WTC11 (cell line): ENCODE data around the gene RNF44. TPM values are rescaled to one million over a fixed set of nuclear protein-coding genes. Genes with fewer than 3 reads are reported as not detected.
A peak's percentile ranks its signal among the peaks of the same experiment; 100 is the strongest.

Experiments
- ATAC-seq: fragments of 200-7000 bp; cut with Tn5 transposase; 2 replicates; pipeline ENCODE4 v1.10.0; 2021; ENCODE audit warnings: mild to moderate bottlenecking, moderate library complexity
- CTCF ChIA-PET: fragments of 300-600 bp; sonication (Branson Sonifier 250); formaldehyde crosslinking; loops from one replicate; lab custom pipeline; 2021; ENCODE audit warnings: antibody characterized with exemption; lab: Charles Lee
- POLR2A ChIA-PET: fragments of 350-600 bp; sonication (Branson Sonifier 250); formaldehyde crosslinking; loops from one replicate; lab custom pipeline; 2021; ENCODE audit warnings: antibody characterized with exemption; lab: Charles Lee
- DNase-seq: peaks from one replicate; pipeline ENCODE4 v3.0.0; 2021; ENCODE audit warnings: low spot score
- H3K27ac Mint-ChIP-seq: 2 replicates; pipeline ENCODE4 v1.8.0; 2021; ENCODE audit warnings: mixed read lengths
- H3K27me3 Mint-ChIP-seq: 2 replicates; pipeline ENCODE4 v1.8.0; 2021; ENCODE audit warnings: low read depth, mild to moderate bottlenecking, moderate library complexity, mixed read lengths
- H3K36me3 Mint-ChIP-seq: 2 replicates; pipeline ENCODE4 v1.8.0; 2021; ENCODE audit warnings: mixed read lengths
- H3K4me1 Mint-ChIP-seq: 2 replicates; pipeline ENCODE4 v1.8.0; 2022; ENCODE audit warnings: mixed read lengths
- H3K4me3 Mint-ChIP-seq: 2 replicates; pipeline ENCODE4 v1.8.0; 2021; ENCODE audit warnings: mild to moderate bottlenecking, moderate library complexity, mixed read lengths
- H3K9me3 Mint-ChIP-seq: 2 replicates; pipeline ENCODE4 v1.8.0; 2021; ENCODE audit warnings: mixed read lengths
- ELF4 ChIP-seq: sonication (generic); formaldehyde crosslinking; IDR thresholded peaks from 2 replicates; pipeline ENCODE4 v1.8.1; 2022; ENCODE audit warnings: low read depth, mild to moderate bottlenecking, moderate library complexity, missing genetic modification reagents
- FOXP1 ChIP-seq: sonication (generic); formaldehyde crosslinking; IDR thresholded peaks from 2 replicates; pipeline ENCODE4 v1.8.0; 2022; ENCODE audit warnings: missing genetic modification reagents, mild to moderate bottlenecking, moderate library complexity, borderline replicate concordance
- SOX15 ChIP-seq: fragments of 250-450 bp; sonication (Bioruptor Pico); IDR thresholded peaks from 2 replicates; pipeline ENCODE4 v1.9.0; 2021; ENCODE audit warnings: mild to moderate bottlenecking
- SP1 ChIP-seq: sonication (generic); formaldehyde crosslinking; conservative IDR thresholded peaks from 2 replicates; pipeline ENCODE4 v1.8.1; 2022; ENCODE audit warnings: missing genetic modification reagents
- TCF7 ChIP-seq: sonication (generic); formaldehyde crosslinking; IDR thresholded peaks from 2 replicates; pipeline ENCODE4 v1.8.0; 2022; ENCODE audit warnings: mild to moderate bottlenecking, low read depth, missing genetic modification reagents, moderate library complexity
- ZNF121 ChIP-seq: sonication (generic); formaldehyde crosslinking; IDR thresholded peaks from 2 replicates; pipeline ENCODE4 v1.8.0; 2023; ENCODE audit warnings: missing genetic modification reagents
- ZNF219 ChIP-seq: sonication (generic); formaldehyde crosslinking; IDR thresholded peaks from 2 replicates; pipeline ENCODE4 v1.8.0; 2023; ENCODE audit warnings: missing genetic modification reagents, mild to moderate bottlenecking, borderline replicate concordance
- total RNA-seq: library from RNA; stranded (reverse); gene quantifications from 3 replicates; pipeline ENCODE4 v1.2.3, GENCODE V29; 2021
- TF ChIP-seq, protein P1 (sequence below): sonication (generic); formaldehyde crosslinking; conservative IDR thresholded peaks from 2 replicates; pipeline ENCODE4 v1.8.1; 2023; ENCODE audit warnings: mild to moderate bottlenecking, low read depth, missing genetic modification reagents, moderate library complexity
- TF ChIP-seq, protein P2 (sequence below): sonication (generic); formaldehyde crosslinking; IDR thresholded peaks from 2 replicates; pipeline ENCODE4 v1.8.0; 2022; ENCODE audit warnings: mild to moderate bottlenecking, missing genetic modification reagents
- TF ChIP-seq, protein P3 (sequence below): sonication (generic); formaldehyde crosslinking; IDR thresholded peaks from 2 replicates; pipeline ENCODE4 v1.8.1; 2022; ENCODE audit warnings: low read depth, mild to moderate bottlenecking, moderate library complexity, missing genetic modification reagents, borderline replicate concordance
- TF ChIP-seq, protein P4 (sequence below): sonication (generic); formaldehyde crosslinking; IDR thresholded peaks from 2 replicates; pipeline ENCODE4 v1.8.1; 2022; ENCODE audit warnings: mild to moderate bottlenecking, missing genetic modification reagents, moderate library complexity, borderline replicate concordance
- TF ChIP-seq, protein P5 (sequence below): sonication (generic); formaldehyde crosslinking; conservative IDR thresholded peaks from 2 replicates; pipeline ENCODE4 v1.8.1; 2022; ENCODE audit warnings: mild to moderate bottlenecking, missing genetic modification reagents
- TF ChIP-seq, protein P6 (sequence below): sonication (generic); formaldehyde crosslinking; IDR thresholded peaks from 2 replicates; pipeline ENCODE4 v1.8.0; 2022; ENCODE audit warnings: mild to moderate bottlenecking, missing genetic modification reagents

The RNF44 gene
- total RNA-seq, 1 experiment from 2014 or later: 233 TPM

DNA sequence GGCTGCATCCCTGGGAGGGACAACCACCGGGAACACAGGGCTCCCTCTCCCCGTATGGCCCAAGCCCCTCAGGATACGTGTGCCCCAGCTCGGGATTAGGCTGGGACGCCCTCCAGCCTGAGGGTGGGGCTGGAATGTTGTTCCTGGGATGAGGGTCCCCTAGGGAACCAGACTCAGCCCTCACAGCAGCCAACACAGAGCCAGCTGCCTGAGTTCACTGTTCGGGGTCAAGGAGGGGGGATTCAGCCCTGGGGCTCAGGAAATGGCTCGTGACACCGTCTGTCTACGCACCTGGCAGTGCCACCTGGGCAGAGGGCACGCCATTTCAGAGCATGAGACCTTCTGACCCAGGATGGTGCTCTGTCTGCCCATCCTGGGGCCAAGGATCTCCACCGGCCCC lies 8.9 kb downstream of the RNF44 start:
- Mint-ChIP-seq H3K36me3 (peaks cover 25% of the 10 kb centered on the region), H3K9me3 (no peaks in the 10 kb centered on the region), H3K27me3 (no peaks in the 10 kb centered on the region), H3K4me3 (no peak overlapping the region), H3K27ac (peak overlapping the region; percentile 45; the same call in 1 of the 2 replicates), H3K4me1 (peaks cover 2% of the 10 kb centered on the region)
- ATAC-seq (no peak), DNase-seq (no peak)
- POLR2A ChIA-PET: interaction anchor here (0.7 kb wide), 1 partner anchor 961 kb away, joined by 6 read pairs; no protein-coding TSS in a partner anchor
- TF ChIP-seq, protein P1, sequence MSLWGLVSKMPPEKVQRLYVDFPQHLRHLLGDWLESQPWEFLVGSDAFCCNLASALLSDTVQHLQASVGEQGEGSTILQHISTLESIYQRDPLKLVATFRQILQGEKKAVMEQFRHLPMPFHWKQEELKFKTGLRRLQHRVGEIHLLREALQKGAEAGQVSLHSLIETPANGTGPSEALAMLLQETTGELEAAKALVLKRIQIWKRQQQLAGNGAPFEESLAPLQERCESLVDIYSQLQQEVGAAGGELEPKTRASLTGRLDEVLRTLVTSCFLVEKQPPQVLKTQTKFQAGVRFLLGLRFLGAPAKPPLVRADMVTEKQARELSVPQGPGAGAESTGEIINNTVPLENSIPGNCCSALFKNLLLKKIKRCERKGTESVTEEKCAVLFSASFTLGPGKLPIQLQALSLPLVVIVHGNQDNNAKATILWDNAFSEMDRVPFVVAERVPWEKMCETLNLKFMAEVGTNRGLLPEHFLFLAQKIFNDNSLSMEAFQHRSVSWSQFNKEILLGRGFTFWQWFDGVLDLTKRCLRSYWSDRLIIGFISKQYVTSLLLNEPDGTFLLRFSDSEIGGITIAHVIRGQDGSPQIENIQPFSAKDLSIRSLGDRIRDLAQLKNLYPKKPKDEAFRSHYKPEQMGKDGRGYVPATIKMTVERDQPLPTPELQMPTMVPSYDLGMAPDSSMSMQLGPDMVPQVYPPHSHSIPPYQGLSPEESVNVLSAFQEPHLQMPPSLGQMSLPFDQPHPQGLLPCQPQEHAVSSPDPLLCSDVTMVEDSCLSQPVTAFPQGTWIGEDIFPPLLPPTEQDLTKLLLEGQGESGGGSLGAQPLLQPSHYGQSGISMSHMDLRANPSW: no peak
- no peak for TF ChIP-seq ZNF219 (CRISPR knock-in tag)
- TF ChIP-seq, protein P2, sequence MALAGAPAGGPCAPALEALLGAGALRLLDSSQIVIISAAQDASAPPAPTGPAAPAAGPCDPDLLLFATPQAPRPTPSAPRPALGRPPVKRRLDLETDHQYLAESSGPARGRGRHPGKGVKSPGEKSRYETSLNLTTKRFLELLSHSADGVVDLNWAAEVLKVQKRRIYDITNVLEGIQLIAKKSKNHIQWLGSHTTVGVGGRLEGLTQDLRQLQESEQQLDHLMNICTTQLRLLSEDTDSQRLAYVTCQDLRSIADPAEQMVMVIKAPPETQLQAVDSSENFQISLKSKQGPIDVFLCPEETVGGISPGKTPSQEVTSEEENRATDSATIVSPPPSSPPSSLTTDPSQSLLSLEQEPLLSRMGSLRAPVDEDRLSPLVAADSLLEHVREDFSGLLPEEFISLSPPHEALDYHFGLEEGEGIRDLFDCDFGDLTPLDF (CRISPR knock-in tag): no peak
- TF ChIP-seq SP1: no peak
- TF ChIP-seq, protein P3, sequence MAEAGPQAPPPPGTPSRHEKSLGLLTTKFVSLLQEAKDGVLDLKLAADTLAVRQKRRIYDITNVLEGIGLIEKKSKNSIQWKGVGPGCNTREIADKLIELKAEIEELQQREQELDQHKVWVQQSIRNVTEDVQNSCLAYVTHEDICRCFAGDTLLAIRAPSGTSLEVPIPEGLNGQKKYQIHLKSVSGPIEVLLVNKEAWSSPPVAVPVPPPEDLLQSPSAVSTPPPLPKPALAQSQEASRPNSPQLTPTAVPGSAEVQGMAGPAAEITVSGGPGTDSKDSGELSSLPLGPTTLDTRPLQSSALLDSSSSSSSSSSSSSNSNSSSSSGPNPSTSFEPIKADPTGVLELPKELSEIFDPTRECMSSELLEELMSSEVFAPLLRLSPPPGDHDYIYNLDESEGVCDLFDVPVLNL: no peak
- TF ChIP-seq, protein P4, sequence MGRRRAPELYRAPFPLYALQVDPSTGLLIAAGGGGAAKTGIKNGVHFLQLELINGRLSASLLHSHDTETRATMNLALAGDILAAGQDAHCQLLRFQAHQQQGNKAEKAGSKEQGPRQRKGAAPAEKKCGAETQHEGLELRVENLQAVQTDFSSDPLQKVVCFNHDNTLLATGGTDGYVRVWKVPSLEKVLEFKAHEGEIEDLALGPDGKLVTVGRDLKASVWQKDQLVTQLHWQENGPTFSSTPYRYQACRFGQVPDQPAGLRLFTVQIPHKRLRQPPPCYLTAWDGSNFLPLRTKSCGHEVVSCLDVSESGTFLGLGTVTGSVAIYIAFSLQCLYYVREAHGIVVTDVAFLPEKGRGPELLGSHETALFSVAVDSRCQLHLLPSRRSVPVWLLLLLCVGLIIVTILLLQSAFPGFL (CRISPR knock-in tag): no peak
- no peak for TF ChIP-seq TCF7 (CRISPR knock-in tag)
- TF ChIP-seq, protein P5, sequence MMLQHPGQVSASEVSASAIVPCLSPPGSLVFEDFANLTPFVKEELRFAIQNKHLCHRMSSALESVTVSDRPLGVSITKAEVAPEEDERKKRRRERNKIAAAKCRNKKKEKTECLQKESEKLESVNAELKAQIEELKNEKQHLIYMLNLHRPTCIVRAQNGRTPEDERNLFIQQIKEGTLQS: no peak
- TF ChIP-seq ZNF121 (CRISPR knock-in tag): no peak
- TF ChIP-seq ELF4: no peak
- CTCF ChIA-PET: interaction anchor here (1.7 kb wide), 1 partner anchor 80 kb away, joined by 4 read pairs; the partner anchor contains the start of gene FAF2

DNA sequence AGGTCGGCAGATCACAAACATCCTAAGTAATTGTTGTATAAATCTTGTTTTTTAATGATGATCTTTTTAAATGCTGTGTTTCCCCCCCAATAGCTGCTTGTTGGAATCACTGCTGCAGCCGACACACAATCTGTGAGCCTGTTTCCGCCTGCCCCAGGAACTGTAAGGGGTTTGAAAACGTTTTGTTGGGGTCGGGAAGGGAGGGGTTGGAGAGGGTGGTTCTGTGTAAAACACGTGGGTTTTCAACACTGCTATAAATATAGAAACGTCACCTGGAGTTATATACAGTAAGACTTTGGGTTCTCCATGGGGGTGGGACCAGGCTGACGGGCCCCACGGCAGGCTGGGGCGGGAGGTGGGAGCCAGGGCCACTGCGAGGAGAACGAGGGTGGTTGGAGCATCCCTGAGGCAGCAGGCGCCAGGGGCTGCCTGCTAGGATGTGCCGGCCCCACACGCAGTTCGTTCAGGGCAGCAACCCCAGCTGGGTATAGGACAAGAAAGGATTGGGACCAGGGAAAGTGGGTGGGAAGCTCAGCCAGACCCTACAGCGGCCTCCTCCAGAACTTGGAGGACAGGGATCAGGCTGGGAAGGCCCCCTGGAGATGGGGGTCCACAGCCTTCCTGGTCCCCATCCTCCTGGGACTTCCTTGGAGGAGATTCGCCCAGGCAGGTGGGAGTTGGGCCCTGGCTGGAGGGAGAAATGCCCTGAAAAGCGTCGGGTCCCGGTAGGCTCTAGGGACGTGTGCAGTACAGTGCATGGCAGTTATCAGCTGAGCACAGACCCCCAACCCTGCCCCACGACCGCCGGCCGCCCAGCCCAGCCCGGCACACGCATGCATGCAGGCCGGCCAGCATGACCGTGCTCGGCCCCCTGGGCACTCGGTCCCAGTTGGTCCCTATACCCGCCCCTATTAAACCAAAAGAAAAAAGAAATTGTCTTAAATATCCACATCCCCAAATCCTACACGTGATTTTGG lies 9.7 kb downstream of the RNF44 start:
- POLR2A ChIA-PET: no interaction called here
- Mint-ChIP-seq H3K36me3 (peaks cover 24% of the 10 kb centered on the region), H3K27me3 (no peaks in the 10 kb centered on the region), H3K9me3 (no peaks in the 10 kb centered on the region), H3K4me3 (no peak overlapping the region), H3K4me1 (no peaks in the 10 kb centered on the region), H3K27ac (0 out of 2 replicates have a peak overlapping the region, but pooled peaks have one; percentile 45)
- TF ChIP-seq SOX15 (CRISPR knock-in tag): no peak
- TF ChIP-seq FOXP1 (CRISPR knock-in tag): 0 out of 2 replicates have a peak, but pooled peaks have one; percentile 28
- TF ChIP-seq, protein P6, sequence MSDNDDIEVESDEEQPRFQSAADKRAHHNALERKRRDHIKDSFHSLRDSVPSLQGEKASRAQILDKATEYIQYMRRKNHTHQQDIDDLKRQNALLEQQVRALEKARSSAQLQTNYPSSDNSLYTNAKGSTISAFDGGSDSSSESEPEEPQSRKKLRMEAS (CRISPR knock-in tag): no peak
- ATAC-seq: peak; percentile 12
- no peak for DNase-seq
- CTCF ChIA-PET: interaction anchor here (1.7 kb wide), 1 partner anchor 80 kb away, joined by 4 read pairs; the partner anchor contains the start of gene FAF2
